Measurements from ENCODE around the gene FOXP2. TPM values are rescaled to one million over a fixed set of nuclear protein-coding genes. Genes with fewer than 3 reads are reported as not detected.

The FOXP2 gene
- total and polyA plus RNA-seq, 2 experiments from 2014 or later, result 10.0 to 14.7 TPM

- Histone ChIP-seq H3K9me3 (ENCODE audit: low read depth) (no peaks in the 10 kb centered on the region), H3K9me2 (replicated peaks; ENCODE audit: insufficient read depth) (no peaks in the 10 kb centered on the region), H3K27ac (no peak overlapping the region), H2AFZ (no peak overlapping the region), H3K4me1 (ENCODE audit: insufficient read depth) (no peaks in the 10 kb centered on the region), H3K36me3 (replicated peaks; ENCODE audit: insufficient read depth, low read depth) (no peaks in the 10 kb centered on the region), H3K27me3 (no peaks in the 10 kb centered on the region), H3K4me2 (no peak overlapping the region), H3K79me2 (no peaks in the 10 kb centered on the region), H3K4me3 (no peak overlapping the region), H4K20me1 (ENCODE audit: insufficient read depth, poor library complexity, severe bottlenecking) (no peaks in the 10 kb centered on the region)
- 77% methylated on average over 5 of the region's 5 CpGs for WGBS (ENCODE audit: low lambda C conversion rate, missing lambda C conversion rate)
- no peak for TF ChIP-seq EZH2phosphoT487 (IDR thresholded peaks at IDR 0.05; ENCODE audit: low read depth, severe bottlenecking, unreplicated experiment)
- no peak for TF ChIP-seq EZH2 (IDR thresholded peaks at IDR 0.05; ENCODE audit: borderline replicate concordance)
- TF ChIP-seq, protein P1, sequence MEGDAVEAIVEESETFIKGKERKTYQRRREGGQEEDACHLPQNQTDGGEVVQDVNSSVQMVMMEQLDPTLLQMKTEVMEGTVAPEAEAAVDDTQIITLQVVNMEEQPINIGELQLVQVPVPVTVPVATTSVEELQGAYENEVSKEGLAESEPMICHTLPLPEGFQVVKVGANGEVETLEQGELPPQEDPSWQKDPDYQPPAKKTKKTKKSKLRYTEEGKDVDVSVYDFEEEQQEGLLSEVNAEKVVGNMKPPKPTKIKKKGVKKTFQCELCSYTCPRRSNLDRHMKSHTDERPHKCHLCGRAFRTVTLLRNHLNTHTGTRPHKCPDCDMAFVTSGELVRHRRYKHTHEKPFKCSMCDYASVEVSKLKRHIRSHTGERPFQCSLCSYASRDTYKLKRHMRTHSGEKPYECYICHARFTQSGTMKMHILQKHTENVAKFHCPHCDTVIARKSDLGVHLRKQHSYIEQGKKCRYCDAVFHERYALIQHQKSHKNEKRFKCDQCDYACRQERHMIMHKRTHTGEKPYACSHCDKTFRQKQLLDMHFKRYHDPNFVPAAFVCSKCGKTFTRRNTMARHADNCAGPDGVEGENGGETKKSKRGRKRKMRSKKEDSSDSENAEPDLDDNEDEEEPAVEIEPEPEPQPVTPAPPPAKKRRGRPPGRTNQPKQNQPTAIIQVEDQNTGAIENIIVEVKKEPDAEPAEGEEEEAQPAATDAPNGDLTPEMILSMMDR (IDR thresholded peaks at IDR 0.05; ENCODE audit: poor library complexity), result no peak
- DNase-seq (ENCODE audit: low spot score), result no peak
Measured at GRCh38 chr7:114710499-114710898, 295.9 kb downstream of the FOXP2 start.

DNA sequence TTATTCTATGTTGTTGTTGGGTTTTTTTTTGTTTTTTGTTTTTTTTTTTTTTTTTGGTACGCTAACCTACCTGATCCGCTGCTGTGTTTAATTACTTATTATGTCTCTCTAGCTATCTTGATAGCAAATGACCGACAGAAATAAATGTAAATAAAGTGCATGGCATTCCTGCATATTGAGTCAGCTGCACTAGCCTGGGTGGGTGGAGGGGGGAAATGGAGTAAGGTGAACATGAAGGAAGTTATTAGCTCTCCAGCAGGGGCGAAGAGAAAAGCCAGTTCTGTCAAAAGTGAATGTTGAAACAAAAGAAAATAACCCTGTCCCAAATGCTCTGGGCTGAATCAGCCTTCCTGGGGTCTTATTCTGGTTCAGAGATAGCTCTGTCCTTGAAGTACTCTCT, 296.6 kb downstream of the FOXP2 start:
- TF ChIP-seq, protein P1 (IDR thresholded peaks at IDR 0.05; ENCODE audit: poor library complexity), result no peak
- TF ChIP-seq EZH2 (IDR thresholded peaks at IDR 0.05; ENCODE audit: borderline replicate concordance) (no peak), EZH2phosphoT487 (IDR thresholded peaks at IDR 0.05; ENCODE audit: low read depth, severe bottlenecking, unreplicated experiment) (no peak)
- H3K79me2 ChIP-seq, result no peaks in the 10 kb centered on the region
- no peaks in the 10 kb centered on the region for H3K36me3 ChIP-seq (replicated peaks; ENCODE audit: insufficient read depth, low read depth)
- H3K4me1 ChIP-seq (ENCODE audit: insufficient read depth), result no peaks in the 10 kb centered on the region
- no peaks in the 10 kb centered on the region for H3K27me3 ChIP-seq
- H3K4me3 ChIP-seq, result no peak overlapping the region
- WGBS (ENCODE audit: low lambda C conversion rate, missing lambda C conversion rate), result 56% methylated on average over 4 of the region's 4 CpGs
- H3K4me2 ChIP-seq, result no peak overlapping the region
- no peak overlapping the region for H2AFZ ChIP-seq
- H4K20me1 ChIP-seq (ENCODE audit: insufficient read depth, poor library complexity, severe bottlenecking), result no peaks in the 10 kb centered on the region
- no peak overlapping the region for H3K27ac ChIP-seq
- no peak for DNase-seq (ENCODE audit: low spot score)
- H3K9me3 ChIP-seq (ENCODE audit: low read depth), result no peaks in the 10 kb centered on the region
- no peaks in the 10 kb centered on the region for H3K9me2 ChIP-seq (replicated peaks; ENCODE audit: insufficient read depth)

DNA sequence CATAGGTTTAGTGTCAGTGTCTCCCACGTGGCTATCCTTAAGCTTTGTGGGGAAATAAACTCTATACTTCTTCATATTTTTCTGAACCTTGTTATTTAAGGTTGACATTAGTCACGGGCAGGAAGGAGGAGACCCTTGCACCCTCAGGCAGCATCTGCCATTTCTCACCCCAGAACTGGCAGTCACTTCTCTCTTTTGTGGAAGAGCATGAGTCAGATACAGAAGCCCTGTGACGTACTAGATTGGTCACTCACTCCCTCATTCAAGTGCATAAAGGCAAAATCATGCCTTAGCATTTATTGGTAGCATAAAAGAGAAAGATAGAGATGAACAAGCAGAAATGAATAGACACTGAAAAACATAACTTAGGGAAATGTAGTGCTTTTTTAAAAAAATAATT, 301.3 kb downstream of the FOXP2 start:
- no peaks in the 10 kb centered on the region for H3K36me3 ChIP-seq (replicated peaks; ENCODE audit: insufficient read depth, low read depth)
- H4K20me1 ChIP-seq (ENCODE audit: insufficient read depth, poor library complexity, severe bottlenecking), result no peaks in the 10 kb centered on the region
- DNase-seq (ENCODE audit: low spot score), result no peak
- no peak overlapping the region for H3K4me2 ChIP-seq
- no peaks in the 10 kb centered on the region for H3K9me3 ChIP-seq (ENCODE audit: low read depth)
- H3K27ac ChIP-seq, result no peak overlapping the region
- no peaks in the 10 kb centered on the region for H3K9me2 ChIP-seq (replicated peaks; ENCODE audit: insufficient read depth)
- H2AFZ ChIP-seq, result no peak overlapping the region
- TF ChIP-seq, protein P1 (IDR thresholded peaks at IDR 0.05; ENCODE audit: poor library complexity), result no peak
- TF ChIP-seq EZH2phosphoT487 (IDR thresholded peaks at IDR 0.05; ENCODE audit: low read depth, severe bottlenecking, unreplicated experiment) (no peak), EZH2 (IDR thresholded peaks at IDR 0.05; ENCODE audit: borderline replicate concordance) (no peak)
- no peak overlapping the region for H3K4me3 ChIP-seq
- WGBS (ENCODE audit: low lambda C conversion rate, missing lambda C conversion rate), result 68% methylated on average over 3 of the region's 3 CpGs
- H3K4me1 ChIP-seq (ENCODE audit: insufficient read depth), result no peaks in the 10 kb centered on the region
- H3K79me2 ChIP-seq, result no peaks in the 10 kb centered on the region
- H3K27me3 ChIP-seq, result no peaks in the 10 kb centered on the region

DNA sequence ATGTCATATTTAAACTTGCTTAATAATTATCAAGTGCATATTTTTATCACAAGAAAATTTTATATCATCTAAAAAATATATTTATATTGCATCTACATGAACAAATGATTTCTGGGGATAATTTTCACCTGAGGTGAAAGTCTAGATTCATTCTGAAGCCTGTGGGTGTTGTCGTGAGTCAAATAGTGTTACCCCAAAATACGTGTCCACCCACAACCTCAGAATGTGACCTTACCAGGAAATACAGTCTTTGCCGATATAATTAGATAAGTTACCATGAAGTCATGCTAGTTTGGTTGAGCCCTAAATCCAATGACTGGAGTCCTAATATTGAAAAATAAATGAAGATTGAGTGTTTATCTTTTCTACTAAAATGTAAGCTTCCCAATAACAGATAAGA, 304.2 kb downstream of the FOXP2 start:
- Histone ChIP-seq H3K9me2 (replicated peaks; ENCODE audit: insufficient read depth) (no peaks in the 10 kb centered on the region), H4K20me1 (ENCODE audit: insufficient read depth, poor library complexity, severe bottlenecking) (no peaks in the 10 kb centered on the region), H3K79me2 (no peaks in the 10 kb centered on the region), H3K4me3 (no peak overlapping the region), H3K27ac (no peak overlapping the region), H3K36me3 (replicated peaks; ENCODE audit: insufficient read depth, low read depth) (no peaks in the 10 kb centered on the region), H2AFZ (no peak overlapping the region), H3K27me3 (no peaks in the 10 kb centered on the region), H3K4me2 (no peak overlapping the region), H3K4me1 (ENCODE audit: insufficient read depth) (no peaks in the 10 kb centered on the region), H3K9me3 (ENCODE audit: low read depth) (no peaks in the 10 kb centered on the region)
- DNase-seq (ENCODE audit: low spot score), result no peak
- TF ChIP-seq EZH2phosphoT487 (IDR thresholded peaks at IDR 0.05; ENCODE audit: low read depth, severe bottlenecking, unreplicated experiment), result no peak
- 92% methylated on average over 3 of the region's 3 CpGs for WGBS (ENCODE audit: low lambda C conversion rate, missing lambda C conversion rate)
